CD4-positive, alpha-beta T cell (primary cell): ENCODE measurements around the gene TMEM181. TPM values are rescaled to one million over a fixed set of nuclear protein-coding genes. Genes with fewer than 3 reads are reported as not detected.

Experiments
- ATAC-seq: fragments of 200-7000 bp; cut with Tn5 transposase; one replicate; pipeline ENCODE4 v1.10.0; 2022; ENCODE audit warnings: mild to moderate bottlenecking; ENCODE audit not compliant: poor library complexity
- CTCF ChIA-PET: fragments of 350-600 bp; sonication (Branson Sonifier 250); formaldehyde crosslinking; loops from one replicate; lab custom pipeline; 2021; ENCODE audit warnings: antibody characterized with exemption, inconsistent platforms; lab: Charles Lee
- POLR2A ChIA-PET: fragments of 350-600 bp; sonication (Branson Sonifier 250); formaldehyde crosslinking; loops from one replicate; lab custom pipeline; 2021; ENCODE audit warnings: antibody characterized with exemption, inconsistent platforms; lab: Charles Lee
- DNase-seq, 14 experiments: peaks; one replicate each; pipeline ENCODE4 v3.0.0-alpha.2; 2013 to 2020; ENCODE audit warnings: mixed read lengths in 2 of 14
- H3K27ac ChIP-seq, 2 donors: one replicate each; pipeline versions ENCODE4 v1.5.1 to v1.7.0; 2013; ENCODE audit warnings: low read length in 2 of 2, low read depth in 1 of 2, mild to moderate bottlenecking in 1 of 2
- H3K27me3 ChIP-seq, 2 experiments: 1 replicate in 1 of 2; 2 replicates in 1 of 2; pipeline versions ENCODE4 v1.6.1 to v1.7.0; 2013; ENCODE audit warnings: low read length in 2 of 2, control low read depth in 1 of 2, mild to moderate bottlenecking in 1 of 2, moderate library complexity in 1 of 2; ENCODE audit not compliant: insufficient read depth in 2 of 2, control insufficient read depth in 1 of 2
- H3K36me3 ChIP-seq: one replicate; pipeline ENCODE4 v1.6.1; 2013; ENCODE audit warnings: low read length, control low read depth; ENCODE audit not compliant: insufficient read depth
- H3K4me1 ChIP-seq: one replicate; pipeline ENCODE4 v1.6.1; 2013; ENCODE audit warnings: low read length, control low read depth; ENCODE audit not compliant: insufficient read depth
- H3K4me3 ChIP-seq: one replicate; pipeline ENCODE4 v1.5.1; 2013; ENCODE audit warnings: mild to moderate bottlenecking, low read length, moderate library complexity
- H3K9me3 ChIP-seq, 2 experiments: 1 replicate in 1 of 2; 2 replicates in 1 of 2; pipeline versions ENCODE4 v1.6.1 to v1.7.0; 2013; ENCODE audit warnings: low read length in 2 of 2, mild to moderate bottlenecking in 2 of 2, control low read depth in 1 of 2, moderate library complexity in 1 of 2; ENCODE audit not compliant: control insufficient read depth in 1 of 2, insufficient read depth in 1 of 2
- H3K27ac Mint-ChIP-seq: one replicate; pipeline ENCODE4 v1.8.0; 2020; ENCODE audit warnings: mixed read lengths
- H3K27me3 Mint-ChIP-seq: one replicate; pipeline ENCODE4 v1.8.0; 2021; ENCODE audit warnings: mixed read lengths
- H3K36me3 Mint-ChIP-seq: one replicate; pipeline ENCODE4 v1.8.0; 2021; ENCODE audit warnings: low read depth, mixed read lengths
- H3K4me1 Mint-ChIP-seq: one replicate; pipeline ENCODE4 v1.8.0; 2021; ENCODE audit warnings: low read depth, mixed read lengths
- H3K4me3 Mint-ChIP-seq: one replicate; pipeline ENCODE4 v1.8.0; 2020; ENCODE audit warnings: mild to moderate bottlenecking, mixed read lengths
- H3K9me3 Mint-ChIP-seq: one replicate; pipeline ENCODE4 v1.8.0; 2020; ENCODE audit warnings: mixed read lengths
- CTCF ChIP-seq: fragments of 200-600 bp; IDR thresholded peaks from one replicate; pipeline ENCODE4 v1.8.0; 2022; ENCODE audit warnings: antibody characterized with exemption, mild to moderate bottlenecking
- intact Hi-C, 2 experiments: fragments of 100-400 bp; cut with DNase I in 1 of 2; cut with micrococcal nuclease in 1 of 2; formaldehyde crosslinking; loops; one replicate each; pipeline versions ENCODE4 v1.15.1 to v1.9.0; 2023 to 2025; cut with DNase I, micrococcal nuclease
- total RNA-seq, 174 experiments: library from RNA in 2 of 174; stranded (reverse) in 2 of 174; gene quantifications; one replicate each; pipeline ENCODE4 v1.2.3 and lab custom pipeline; 2021 to 2026

TMEM181 gene
- total RNA-seq, 2 experiments from 2014 or later, result 10.2 to 10.9 TPM

GRCh38 chr6:158624684-158625682, 65.1 kb downstream of the TMEM181 start:
- no peaks in the 10 kb centered on the region for H3K27me3 Mint-ChIP-seq
- Histone ChIP-seq H3K27ac (no peak overlapping the region), H3K4me3 (no peak overlapping the region), H3K27me3 (no peaks in the 10 kb centered on the region), H3K9me3 (no peaks in the 10 kb centered on the region), H3K4me1 (no peaks in the 10 kb centered on the region), H3K36me3 (peaks cover 90% of the 10 kb centered on the region)
- H3K36me3 Mint-ChIP-seq, result peaks cover 82% of the 10 kb centered on the region
- CTCF ChIA-PET, result no interaction called here
- DNase-seq, result peak in 1 of 14 experiments; percentile 11
- no peaks in the 10 kb centered on the region for H3K9me3 Mint-ChIP-seq
- POLR2A ChIA-PET, result no interaction called here
- peaks cover 6% of the 10 kb centered on the region for H3K4me1 Mint-ChIP-seq
- peak overlapping the region; percentile 26 for H3K27ac Mint-ChIP-seq
- no peak for ATAC-seq
- intact Hi-C loops, result no loop called here
- no peak overlapping the region for H3K4me3 Mint-ChIP-seq
- TF ChIP-seq CTCF, result no peak

- Mint-ChIP-seq H3K9me3 (no peaks in the 10 kb centered on the region), H3K27ac (peak overlapping the region; percentile 19), H3K27me3 (no peaks in the 10 kb centered on the region), H3K4me3 (no peak overlapping the region), H3K4me1 (peaks cover 8% of the 10 kb centered on the region), H3K36me3 (peaks cover 79% of the 10 kb centered on the region)
- Histone ChIP-seq H3K4me1 (peaks cover 1% of the 10 kb centered on the region), H3K4me3 (no peak overlapping the region), H3K27ac (no peak overlapping the region), H3K9me3 (no peaks in the 10 kb centered on the region), H3K36me3 (peaks cover 87% of the 10 kb centered on the region), H3K27me3 (no peaks in the 10 kb centered on the region)
- ChIA-PET POLR2A (no interaction called here), CTCF (no interaction called here)
- TF ChIP-seq CTCF, result no peak
- intact Hi-C loops, result no loop called here
- no peak for ATAC-seq
- no peak for DNase-seq
These were observed 66.0 kb downstream of the TMEM181 start for GRCh38 chr6:158625881-158626305.

- H3K4me1 Mint-ChIP-seq, result peaks cover 15% of the 10 kb centered on the region
- Histone ChIP-seq H3K9me3 (no peaks in the 10 kb centered on the region), H3K4me3 (no peak overlapping the region), H3K27me3 (no peaks in the 10 kb centered on the region), H3K36me3 (peaks cover 87% of the 10 kb centered on the region), H3K4me1 (peaks cover 8% of the 10 kb centered on the region), H3K27ac (no peak overlapping the region)
- no peaks in the 10 kb centered on the region for H3K27me3 Mint-ChIP-seq
- TF ChIP-seq CTCF, result no peak
- no peaks in the 10 kb centered on the region for H3K9me3 Mint-ChIP-seq
- H3K27ac Mint-ChIP-seq, result peak overlapping the region; percentile 19
- no peak overlapping the region for H3K4me3 Mint-ChIP-seq
- peaks cover 83% of the 10 kb centered on the region for H3K36me3 Mint-ChIP-seq
- ATAC-seq (no peak), DNase-seq (no peak)
- intact Hi-C loops, result no loop called here
- POLR2A ChIA-PET, result no interaction called here
- CTCF ChIA-PET, result interaction anchor here (1.3 to 5.5 kb wide), 2 partner anchors 34 to 64 kb away, joined by 3 to 21 read pairs; no protein-coding TSS in a partner anchor
These were observed 66.7 kb downstream of the TMEM181 start for GRCh38 chr6:158626360-158627167.
